G401 (cell line): Measurements from ENCODE around the gene AMOT. TPM values are rescaled to one million over a fixed set of nuclear protein-coding genes. Genes with fewer than 3 reads are reported as not detected.

Source experiments
- DNase-seq: peaks from one replicate; pipeline ENCODE4 v3.0.0-alpha.2; 2015; ENCODE audit warnings: low spot score
- in situ Hi-C: cut with HindIII; loops from 2 replicates; pipeline ENCODE4 v1.10.0; 2016; ENCODE audit warnings: low sequenced_read_pairs, mixed read lengths
- total RNA-seq: library from RNA; depleted of rRNA; stranded (reverse); fragments of >200 nt; shearing (Covaris generic); gene quantifications from 2 replicates; pipeline ENCODE4 v1.2.3, GENCODE V29; 2014; rRNA removed

AMOT gene
- total RNA-seq, 1 experiment from 2014 or later, result not detected

DNA sequence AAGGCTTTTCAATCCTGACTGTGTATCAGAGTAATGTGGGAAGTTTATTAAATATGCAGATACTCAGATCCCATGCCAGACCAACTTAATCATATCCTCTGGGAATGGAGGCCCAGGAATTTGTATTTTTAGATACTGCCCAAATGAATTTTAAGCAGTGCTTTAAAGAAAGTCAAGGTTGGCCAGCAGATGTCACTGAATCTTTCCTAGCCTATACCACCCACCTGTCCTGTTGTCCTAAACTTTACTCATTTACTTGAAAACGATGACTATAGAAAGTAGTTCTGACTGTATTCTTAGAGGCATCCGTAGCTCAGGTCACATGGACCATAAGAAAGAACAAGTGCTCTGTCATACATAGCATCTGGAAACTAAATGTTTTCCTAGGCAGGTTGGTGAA lies 79.9 kb downstream of the AMOT start:
- in situ Hi-C loops, result no loop called here
- DNase-seq, result no peak

DNA sequence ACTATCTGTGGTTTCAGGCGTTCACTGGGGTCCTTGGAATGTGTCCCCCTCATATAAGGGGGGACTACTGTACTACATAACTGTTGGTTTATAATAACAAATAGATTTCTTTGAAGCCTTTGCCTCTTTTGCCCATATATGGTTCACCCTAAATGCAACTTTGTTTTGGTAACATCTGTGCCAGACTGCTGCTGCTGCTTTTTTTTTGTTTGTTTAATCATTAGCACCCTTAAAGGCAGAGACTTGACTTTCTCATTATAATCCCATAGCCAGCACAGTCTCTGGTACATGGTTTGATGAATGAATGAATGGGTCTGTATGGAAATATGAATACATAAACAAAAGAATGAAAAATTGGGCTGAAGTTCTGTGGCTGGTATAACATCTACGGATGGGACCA lies 80.7 kb downstream of the AMOT start:
- in situ Hi-C loops, result no loop called here
- DNase-seq, result no peak

DNA sequence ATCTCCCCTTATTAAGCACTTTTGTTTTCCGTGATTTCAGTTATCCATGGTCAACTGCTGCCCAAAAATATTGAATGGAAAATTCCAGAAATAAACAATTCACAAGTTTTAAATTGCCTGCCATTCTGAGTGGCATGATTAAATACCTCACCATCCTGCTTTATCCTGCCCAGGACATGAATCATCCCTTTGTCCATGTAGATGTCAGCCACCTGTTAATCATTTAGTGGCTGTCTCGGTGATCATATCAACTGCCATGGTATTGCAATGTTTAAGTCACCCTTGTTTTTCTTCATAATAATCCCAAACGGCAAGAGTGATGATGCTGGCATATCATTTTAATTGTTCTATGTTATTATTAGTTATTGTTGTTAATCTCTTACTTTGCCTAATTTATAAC lies 81.1 kb downstream of the AMOT start:
- in situ Hi-C loops, result no loop called here
- DNase-seq, result no peak

DNA sequence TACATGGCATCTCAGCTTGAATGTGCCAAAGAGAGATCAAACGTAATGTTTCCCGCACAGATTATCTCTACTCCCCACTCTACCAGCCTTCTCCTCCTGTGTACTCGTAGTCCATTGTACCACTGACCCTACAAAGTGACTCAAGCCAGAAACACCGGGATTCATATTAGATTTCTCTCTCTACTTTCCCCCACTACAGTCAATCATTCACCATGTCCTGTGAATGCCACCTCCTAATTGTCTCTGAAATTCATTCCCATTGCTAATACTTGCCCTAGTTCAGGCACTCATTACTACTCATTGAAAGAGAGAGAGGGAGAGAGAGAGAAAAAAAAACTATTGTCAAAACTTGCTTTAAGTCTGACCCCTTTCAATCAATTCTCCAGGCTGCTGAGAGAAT lies 82.7 kb downstream of the AMOT start:
- in situ Hi-C loops, result no loop called here
- no peak for DNase-seq

DNA sequence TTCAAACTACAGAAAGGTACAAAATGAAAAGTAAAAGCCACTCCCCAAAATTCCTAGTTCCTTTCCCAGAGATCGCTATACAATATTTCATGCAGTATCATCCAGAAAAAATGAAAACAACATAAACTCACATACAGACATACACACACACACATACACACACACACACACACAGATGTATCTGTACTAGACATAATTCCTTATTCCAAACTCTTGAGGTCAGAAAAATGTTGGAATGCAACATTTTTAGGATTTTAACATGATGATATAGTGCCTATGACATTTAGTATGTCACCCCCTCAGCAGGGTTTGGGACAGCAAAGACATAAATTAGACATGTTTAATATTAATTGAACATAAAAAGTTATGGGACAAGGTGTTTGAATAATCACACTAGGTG lies 87.5 kb downstream of the AMOT start:
- no peak for DNase-seq
- in situ Hi-C loops, result no loop called here

DNA sequence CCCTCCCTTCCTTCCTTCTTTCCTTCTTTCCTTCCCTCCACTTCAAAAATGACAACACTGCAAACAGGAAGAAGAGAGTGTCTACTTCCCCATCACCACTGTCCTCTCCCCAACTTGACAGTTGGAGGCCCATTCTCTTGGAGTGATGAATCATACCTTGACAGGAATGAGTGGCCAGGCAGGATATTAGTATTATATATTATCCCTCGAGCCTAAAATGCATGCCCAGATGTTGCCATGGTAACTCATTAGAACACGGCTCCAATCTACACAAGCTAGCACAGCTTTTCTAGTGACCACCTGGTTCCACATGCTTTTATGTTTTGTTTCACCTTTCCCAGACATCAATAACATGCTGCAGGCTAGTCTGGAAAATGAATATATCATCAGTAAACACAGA lies 89.6 kb downstream of the AMOT start:
- no peak for DNase-seq
- in situ Hi-C loops, result no loop called here

DNA sequence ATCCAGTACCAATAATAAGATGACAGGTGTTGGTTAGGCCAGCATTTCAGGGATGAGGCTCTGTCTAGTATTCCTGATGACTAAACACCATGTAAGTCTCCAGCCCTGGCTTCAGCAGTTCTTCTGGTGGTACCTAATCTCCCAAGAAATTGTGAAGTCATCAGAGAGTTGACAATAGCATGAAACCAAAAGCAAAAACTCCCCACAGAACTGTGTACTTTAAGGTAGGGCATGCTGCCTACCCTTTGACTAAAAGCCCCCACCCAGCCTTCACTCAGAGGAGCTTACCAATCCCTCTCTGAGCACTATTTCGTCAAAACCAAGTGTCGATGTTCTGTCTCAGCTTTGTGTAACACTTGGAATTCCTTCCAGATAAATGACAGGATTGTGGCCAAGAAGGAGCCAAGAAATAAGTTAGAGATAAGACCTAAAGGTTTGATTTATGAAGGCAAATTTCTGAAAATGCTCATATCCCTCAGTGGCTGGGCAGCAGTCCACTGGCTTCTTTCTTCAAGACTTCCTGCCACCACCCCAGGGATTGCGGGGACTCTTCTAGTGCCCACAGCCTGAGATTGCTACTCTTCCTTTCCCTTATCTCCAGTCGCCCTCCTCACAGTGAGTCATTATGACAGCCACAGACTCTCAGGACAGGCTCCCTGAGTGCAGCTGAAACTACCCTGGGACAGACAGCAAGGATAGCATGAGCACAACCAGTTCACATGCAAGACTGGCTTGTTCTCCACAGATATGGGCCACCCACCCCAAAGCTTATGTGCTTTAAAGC lies 93.6 kb downstream of the AMOT start:
- no peak for DNase-seq
- in situ Hi-C loops, result no loop called here

DNA sequence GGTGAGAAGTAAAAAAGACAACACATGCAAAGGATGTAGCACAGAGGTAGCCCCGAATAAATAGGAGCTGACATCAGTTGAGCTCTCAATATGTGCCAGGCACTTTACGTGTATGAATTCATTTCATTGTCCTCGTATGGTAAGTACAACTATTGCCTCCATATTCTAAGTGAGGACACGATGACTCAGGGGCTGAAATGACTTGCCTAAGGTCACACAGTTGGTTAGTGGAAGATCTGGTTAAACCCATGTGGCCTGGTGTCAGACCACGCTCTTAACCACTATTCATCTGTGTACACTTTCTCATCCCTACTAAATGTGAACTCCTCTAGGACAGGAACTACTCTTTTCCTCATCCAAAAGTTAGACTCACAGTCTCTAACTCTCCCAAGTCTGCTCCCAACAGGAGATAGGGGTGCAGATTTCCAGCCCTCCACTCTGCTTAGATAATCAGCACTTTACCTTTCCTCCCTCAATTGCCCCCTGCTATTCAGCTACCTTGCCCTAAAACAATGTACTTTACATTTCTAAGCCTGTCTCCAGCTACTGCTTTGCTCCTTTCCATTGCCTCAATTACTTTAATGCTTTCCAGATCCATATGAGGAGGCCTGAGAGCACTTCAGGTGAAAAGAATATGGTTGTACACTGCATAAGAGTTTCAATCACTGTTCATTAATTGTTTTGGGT lies 102.1 kb downstream of the AMOT start:
- DNase-seq, result no peak
- in situ Hi-C loops, result no loop called here

DNA sequence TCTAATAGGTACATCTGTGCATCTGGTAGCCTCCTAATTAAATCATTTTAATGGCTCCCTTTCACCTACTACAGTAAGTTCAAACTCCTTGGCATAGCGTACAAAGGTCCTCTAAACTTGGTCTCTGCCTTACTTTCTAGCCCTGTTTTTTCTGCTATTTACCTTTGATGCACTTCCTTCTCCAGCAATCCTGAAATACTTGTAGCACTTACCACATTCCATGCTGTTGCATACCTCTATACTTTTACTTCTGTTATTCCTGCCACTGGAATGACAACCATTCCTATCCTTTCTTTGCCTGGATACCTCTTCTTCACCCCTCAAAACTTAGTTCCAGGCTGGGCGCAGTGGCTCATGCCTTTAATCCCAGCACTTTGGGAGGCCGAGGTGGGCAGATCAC lies 104.3 kb downstream of the AMOT start:
- no peak for DNase-seq
- in situ Hi-C loops, result no loop called here

DNA sequence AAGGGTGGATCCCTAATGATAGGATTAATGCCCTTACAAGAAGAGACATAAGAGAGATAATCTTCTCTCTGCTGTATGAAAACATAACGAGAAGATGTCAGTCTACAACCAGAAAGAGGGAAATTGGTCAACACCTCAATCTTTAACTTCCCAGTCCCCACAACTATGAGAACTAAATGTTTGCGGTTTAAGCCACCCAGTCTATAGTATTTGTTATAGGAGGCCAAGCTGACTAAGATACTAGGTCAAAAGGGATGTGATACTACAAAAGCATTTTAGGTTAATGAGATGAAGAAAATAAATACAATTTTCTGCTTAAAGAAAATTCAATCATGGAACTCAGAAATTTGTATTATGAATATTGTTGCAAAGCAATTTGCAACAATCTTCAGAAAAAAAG lies 105.5 kb downstream of the AMOT start:
- in situ Hi-C loops, result no loop called here
- no peak for DNase-seq

DNA sequence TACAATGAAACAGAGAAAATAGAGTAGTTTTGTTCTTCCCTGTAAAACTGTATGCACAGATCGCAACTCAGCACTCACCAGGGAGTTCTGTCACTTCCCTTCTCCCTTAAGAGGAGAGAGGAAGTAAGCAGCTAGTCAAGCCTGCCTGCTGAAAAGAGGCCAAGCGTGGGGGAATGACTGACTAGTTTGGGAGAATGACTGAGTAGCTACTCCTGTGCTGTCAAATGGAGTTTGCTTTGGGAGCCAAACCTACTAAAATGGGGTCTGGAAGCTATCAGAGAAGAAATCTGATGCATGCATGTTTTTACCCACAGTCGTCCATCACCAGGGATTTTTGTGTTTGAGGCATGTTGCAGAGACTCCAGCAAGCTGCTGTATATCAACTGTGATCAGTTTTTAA lies 106.3 kb downstream of the AMOT start:
- DNase-seq, result no peak
- in situ Hi-C loops, result no loop called here

DNA sequence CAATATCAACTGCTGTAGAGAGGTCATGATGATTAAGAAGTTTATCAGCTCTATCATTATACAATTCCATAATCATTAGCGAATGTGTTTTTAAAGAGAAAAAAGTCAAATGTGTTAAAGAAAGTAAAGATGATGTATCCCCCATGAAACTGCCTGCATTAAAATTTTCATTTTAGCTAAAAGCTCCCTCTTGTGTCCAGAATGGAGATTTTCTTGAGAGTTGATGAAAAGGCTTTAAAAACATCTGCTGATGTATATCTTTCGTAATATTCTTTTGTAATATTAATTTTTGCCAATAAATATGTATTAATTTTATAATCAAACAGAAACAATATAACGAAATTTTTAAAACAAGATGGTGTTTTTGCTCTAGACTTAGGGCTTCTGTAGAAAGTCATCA lies 108.8 kb downstream of the AMOT start:
- in situ Hi-C loops, result no loop called here
- DNase-seq, result no peak

Other genes with a start within 250 kb of the AMOT start
- not detected in 2 replicates for gene LHFPL1, start 160.9 kb downstream of the AMOT start, total RNA-seq